Measurements from ENCODE around the gene CAMK2N2.

GRCh38 chr3:184230081-184230602 lies 31.2 kb downstream of the CAMK2N2 start:
- TF ChIP-seq ARNT (IDR thresholded peaks at IDR 0.05) (no peak), CTBP1 (IDR thresholded peaks at IDR 0.05; ENCODE audit: borderline replicate concordance) (no peak), SUZ12 (IDR thresholded peaks at IDR 0.05) (no peak), SP1 (IDR thresholded peaks at IDR 0.05) (no peak), L3MBTL2 (conservative IDR thresholded peaks at IDR 0.05) (no peak), HDGF (IDR thresholded peaks at IDR 0.05; ENCODE audit: borderline replicate concordance) (no peak), ELF4 (IDR thresholded peaks at IDR 0.05) (no peak), FOXM1 (IDR thresholded peaks at IDR 0.05; ENCODE audit: borderline replicate concordance) (no peak), FOXK2 (IDR thresholded peaks at IDR 0.05) (no peak), PKNOX1 (IDR thresholded peaks at IDR 0.05) (no peak), NFRKB (IDR thresholded peaks at IDR 0.05) (no peak), BHLHE40 (IDR thresholded peaks at IDR 0.05; ENCODE audit: borderline replicate concordance) (no peak)

Measured in HEK293T (cell line).